Measurements from ENCODE around the gene TBL1XR1. TPM values are rescaled to one million over a fixed set of nuclear protein-coding genes. Genes with fewer than 3 reads are reported as not detected.

The TBL1XR1 gene
- total and polyA plus RNA-seq, 2 of the 4 experiments (the other 2 are of a cell fraction), result 25.2 to 170 TPM

- CTCF ChIA-PET, result no interaction called here
- TF ChIP-seq RFX5 (IDR thresholded peaks at IDR 0.05; ENCODE audit: low read depth, low read length) (no peak), BHLHE40 (IDR thresholded peaks at IDR 0.05; ENCODE audit: low read depth, low read length) (no peak), MXI1 (IDR thresholded peaks at IDR 0.05; ENCODE audit: borderline replicate concordance, low read depth, low read length) (no peak), CHD1 (IDR thresholded peaks at IDR 0.05; ENCODE audit: low read depth, low read length) (no peak), POLR2A (IDR thresholded peaks at IDR 0.05; ENCODE audit: low read depth, low read length) (no peak), FOS (IDR thresholded peaks at IDR 0.05; ENCODE audit: low read depth, low read length) (no peak), USF2 (IDR thresholded peaks at IDR 0.05; ENCODE audit: low read depth, low read length) (no peak), RAD21 (IDR thresholded peaks at IDR 0.05; ENCODE audit: low read length) (no peak), ELK1 (IDR thresholded peaks at IDR 0.05; ENCODE audit: borderline replicate concordance, low read depth, low read length) (no peak), SMC3 (IDR thresholded peaks at IDR 0.05; ENCODE audit: low read depth, low read length) (no peak)
Observed at GRCh38 chr3:176992978-176993377, 204.3 kb downstream of the TBL1XR1 start.

More at GRCh38 chr3:176992978-176993377, 204.3 kb downstream of the TBL1XR1 start:
- in situ Hi-C loops (cut with MboI; ENCODE audit: low sequenced_read_pairs) (no loop called here), dilution Hi-C loops (cut with HindIII; ENCODE audit: low sequenced_read_pairs, unreplicated experiment) (no loop called here), intact Hi-C loops (cut with micrococcal nuclease) (no loop called here)
- ATAC-seq (ENCODE audit: low read depth) (no peak), DNase-seq (no peak)
- H3K4ac ChIP-seq (ENCODE audit: low read depth, low read length), result no peak overlapping the region
- H3K14ac ChIP-seq (replicated peaks; ENCODE audit: low read depth, low read length), result no peak overlapping the region
- H2BK20ac ChIP-seq (ENCODE audit: low read depth, low read length), result no peak overlapping the region
- H3K4me1 ChIP-seq (ENCODE audit: control insufficient read depth, insufficient read depth, low read length), result no peaks in the 10 kb centered on the region
- no peak overlapping the region for H2AK5ac ChIP-seq (ENCODE audit: low read depth, low read length)
- POLR2A ChIA-PET (ENCODE audit: unreplicated experiment), result no interaction called here
- no peak overlapping the region for H3K4me2 ChIP-seq (ENCODE audit: low read depth, low read length)
- no peak overlapping the region for H4K8ac ChIP-seq (ENCODE audit: low read depth in 2 of 2, low read length in 2 of 2)
- no peak overlapping the region for H3K27ac ChIP-seq (ENCODE audit: insufficient read depth, low read length)
- H3K9ac ChIP-seq (ENCODE audit: low read depth, low read length), result no peak overlapping the region
- no peak overlapping the region for H4K5ac ChIP-seq (ENCODE audit: low read depth, low read length)
- no peak overlapping the region for H3K4me3 ChIP-seq (ENCODE audit: insufficient read depth, low read depth, low read length)
- H2BK120ac ChIP-seq (ENCODE audit: low read depth, low read length), result no peak overlapping the region
- H4K20me1 ChIP-seq (ENCODE audit: insufficient read depth, low read length), result no peaks in the 10 kb centered on the region
- BruUV-seq (replicated peaks), result no TSS peak
- H3K27me3 ChIP-seq (ENCODE audit: control insufficient read depth, insufficient read depth, low read length), result no peaks in the 10 kb centered on the region
- no peaks in the 10 kb centered on the region for H3K9me1 ChIP-seq (ENCODE audit: insufficient read depth, low read length)
- H3K23ac ChIP-seq (ENCODE audit: low read depth, low read length), result no peak overlapping the region
- H2AK9ac ChIP-seq (replicated peaks; ENCODE audit: low read depth, low read length, poor library complexity), result no peak overlapping the region
- H3K18ac ChIP-seq (ENCODE audit: low read depth, low read length), result no peak overlapping the region
- H3K79me1 ChIP-seq (ENCODE audit: low read depth in 1 of 2, low read length in 2 of 2), result no peaks in the 10 kb centered on the region
- H3K56ac ChIP-seq (ENCODE audit: extremely low read depth, insufficient read depth, low read length), result no peak overlapping the region
- H3K9me3 ChIP-seq (ENCODE audit: control insufficient read depth, insufficient read depth, low read length), result peaks cover 3% of the 10 kb centered on the region; the same call in 1 of the 2 replicates
- no CpG with 5 or more reads among the region's 3 CpGs for WGBS, 2 experiments (ENCODE audit: extremely low coverage in 2 of 2, insufficient read length in 1 of 2)
- H3K36me3 ChIP-seq (ENCODE audit: control insufficient read depth, insufficient read depth, low read length), result no peaks in the 10 kb centered on the region
- H2AFZ ChIP-seq (replicated peaks; ENCODE audit: low read length, poor library complexity), result no peak overlapping the region
- H2BK15ac ChIP-seq (ENCODE audit: low read depth, low read length), result no peak overlapping the region
- no peak overlapping the region for H4K91ac ChIP-seq (ENCODE audit: insufficient read depth, low read depth, low read length)
- no peak overlapping the region for H2BK5ac ChIP-seq (ENCODE audit: low read depth, low read length, poor library complexity, severe bottlenecking)

Data from IMR-90 (cell line).